NCI-H748 treated with DMSO at 0.1 percent for 48 hours (cell line): ENCODE results near the gene SORCS3.
A peak's percentile ranks its signal among the peaks of the same experiment; 100 is the strongest.

Source experiments
- DNase-seq: peaks from one replicate; lab custom pipeline; 2025; lab: John Stamatoyannopoulos, UW

Gene SORCS3

GRCh38 chr10:105262666-105263065 lies 621.6 kb downstream of the SORCS3 start:
- DNase-seq: no peak

GRCh38 chr10:105266966-105267539 lies 626.0 kb downstream of the SORCS3 start:
- DNase-seq: no peak

GRCh38 chr10:105268961-105269360 lies 627.9 kb downstream of the SORCS3 start:
- DNase-seq: no peak

- DNase-seq: no peak
Measured at GRCh38 chr10:105269689-105270088, 628.6 kb downstream of the SORCS3 start.

- DNase-seq: no peak
Measured at GRCh38 chr10:105274556-105275070, 633.5 kb downstream of the SORCS3 start.

- DNase-seq: no peak
Measured at GRCh38 chr10:105278439-105278838, 637.3 kb downstream of the SORCS3 start.

- DNase-seq: no peak
Measured at GRCh38 chr10:105279101-105279500, 638.0 kb downstream of the SORCS3 start.

GRCh38 chr10:105280895-105281294 lies 639.8 kb downstream of the SORCS3 start:
- no peak for DNase-seq

GRCh38 chr10:105284476-105285215 lies 643.6 kb downstream of the SORCS3 start:
- no peak for DNase-seq

- DNase-seq: no peak
Measured at GRCh38 chr10:105288026-105288425, 646.9 kb downstream of the SORCS3 start.

GRCh38 chr10:105288613-105289012 lies 647.5 kb downstream of the SORCS3 start:
- DNase-seq: no peak

GRCh38 chr10:105291571-105291970 lies 650.5 kb downstream of the SORCS3 start:
- DNase-seq: peak; percentile 85

- no peak for DNase-seq
Measured at GRCh38 chr10:105292236-105292635, 651.1 kb downstream of the SORCS3 start.
